Measurements from ENCODE around the gene ATP6V0E2. TPM values are rescaled to one million over a fixed set of nuclear protein-coding genes. Genes with fewer than 3 reads are reported as not detected.

ATP6V0E2 gene
- total RNA-seq, 1 donor from 2014 or later = 19.6 TPM

DNA sequence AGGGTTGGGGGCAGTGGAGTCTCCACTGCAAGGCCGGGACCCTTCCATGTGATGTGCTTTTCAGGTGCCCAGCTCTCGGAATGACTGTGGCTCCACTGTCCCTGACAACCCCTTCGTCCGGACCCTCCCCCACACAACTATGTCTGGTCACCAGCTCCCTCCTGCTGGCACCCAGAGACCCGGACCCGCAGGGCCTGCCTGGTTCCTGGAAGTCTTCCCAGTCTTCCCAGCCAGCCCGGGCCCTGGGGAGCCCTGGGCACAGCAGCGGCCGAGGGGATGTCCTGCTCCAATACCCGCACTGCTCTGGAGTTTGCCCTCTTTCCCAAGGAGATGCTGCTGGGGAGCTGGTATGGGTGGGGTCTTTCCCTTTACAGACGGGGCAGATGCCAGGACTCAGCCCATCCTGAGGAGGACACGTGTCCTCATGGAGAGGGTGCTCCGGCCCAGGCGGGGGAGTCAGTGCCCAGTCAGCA, 5.5 kb downstream of the ATP6V0E2 start:
- Histone ChIP-seq H3K27ac (no peak overlapping the region), H3K27me3 (no peaks in the 10 kb centered on the region), H3K36me3 (no peaks in the 10 kb centered on the region), H3K9me3 (no peaks in the 10 kb centered on the region), H3K4me3 (no peak overlapping the region), H3K4me1 (peaks cover 10% of the 10 kb centered on the region)
- intact Hi-C loops (cut with DNase I) = loop anchor here (10.0 kb wide), 1 partner anchor 65 kb away; no protein-coding TSS in a partner anchor
- DNase-seq (peak; percentile 60), ATAC-seq (no peak)
- TF ChIP-seq, protein P1, sequence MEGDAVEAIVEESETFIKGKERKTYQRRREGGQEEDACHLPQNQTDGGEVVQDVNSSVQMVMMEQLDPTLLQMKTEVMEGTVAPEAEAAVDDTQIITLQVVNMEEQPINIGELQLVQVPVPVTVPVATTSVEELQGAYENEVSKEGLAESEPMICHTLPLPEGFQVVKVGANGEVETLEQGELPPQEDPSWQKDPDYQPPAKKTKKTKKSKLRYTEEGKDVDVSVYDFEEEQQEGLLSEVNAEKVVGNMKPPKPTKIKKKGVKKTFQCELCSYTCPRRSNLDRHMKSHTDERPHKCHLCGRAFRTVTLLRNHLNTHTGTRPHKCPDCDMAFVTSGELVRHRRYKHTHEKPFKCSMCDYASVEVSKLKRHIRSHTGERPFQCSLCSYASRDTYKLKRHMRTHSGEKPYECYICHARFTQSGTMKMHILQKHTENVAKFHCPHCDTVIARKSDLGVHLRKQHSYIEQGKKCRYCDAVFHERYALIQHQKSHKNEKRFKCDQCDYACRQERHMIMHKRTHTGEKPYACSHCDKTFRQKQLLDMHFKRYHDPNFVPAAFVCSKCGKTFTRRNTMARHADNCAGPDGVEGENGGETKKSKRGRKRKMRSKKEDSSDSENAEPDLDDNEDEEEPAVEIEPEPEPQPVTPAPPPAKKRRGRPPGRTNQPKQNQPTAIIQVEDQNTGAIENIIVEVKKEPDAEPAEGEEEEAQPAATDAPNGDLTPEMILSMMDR (IDR thresholded peaks at IDR 0.05) = no peak

DNA sequence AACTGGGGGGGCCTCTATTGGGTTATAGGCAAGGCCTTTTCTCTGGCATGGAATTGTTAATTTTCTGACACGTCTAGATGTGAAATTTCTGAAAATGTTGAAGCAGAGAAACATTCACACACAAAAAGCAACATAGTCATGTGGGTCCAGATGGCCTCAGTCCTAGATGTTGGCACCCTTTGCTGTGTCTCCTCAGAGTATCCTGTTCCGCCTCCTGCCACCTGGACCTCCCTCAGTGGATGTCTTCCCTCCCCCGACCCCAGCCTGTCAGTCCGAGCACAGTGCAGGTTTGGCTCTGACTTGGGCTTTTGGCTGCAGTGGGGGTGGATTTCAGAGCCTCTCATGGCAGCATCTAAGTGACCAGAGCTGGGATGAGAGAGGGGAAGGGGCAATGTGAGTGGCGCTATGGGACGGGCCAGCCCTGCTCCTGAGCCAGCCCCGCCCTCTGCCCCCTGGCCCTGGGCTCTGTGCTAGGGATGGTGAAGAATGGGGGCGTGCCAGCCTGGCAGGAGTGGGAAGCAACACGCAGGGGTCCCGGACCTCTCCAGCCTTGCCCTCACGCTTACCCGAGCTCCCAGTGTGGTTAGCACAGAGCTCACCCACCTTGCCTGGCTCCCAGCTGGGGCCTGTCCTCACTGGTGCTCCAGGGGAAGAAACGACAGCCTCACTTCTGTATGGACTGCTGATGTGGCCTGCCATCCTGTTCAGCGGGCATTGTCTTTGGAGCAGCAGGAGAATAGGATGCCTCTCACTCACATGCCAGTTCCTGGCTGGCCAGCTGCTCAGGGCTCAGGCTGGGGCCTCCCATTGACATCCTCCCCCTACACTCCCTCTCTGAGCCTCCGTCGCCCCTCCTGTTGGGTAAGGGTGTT, 6.2 kb downstream of the ATP6V0E2 start:
- Histone ChIP-seq H3K9me3 (no peaks in the 10 kb centered on the region), H3K4me1 (peaks cover 6% of the 10 kb centered on the region), H3K27me3 (no peaks in the 10 kb centered on the region), H3K36me3 (no peaks in the 10 kb centered on the region), H3K4me3 (no peak overlapping the region), H3K27ac (no peak overlapping the region)
- TF ChIP-seq, protein P1 (IDR thresholded peaks at IDR 0.05) = no peak
- ATAC-seq = no peak
- intact Hi-C loops (cut with DNase I) = loop anchor here (10.0 kb wide), 1 partner anchor 65 kb away; no protein-coding TSS in a partner anchor
- no peak for DNase-seq

DNA sequence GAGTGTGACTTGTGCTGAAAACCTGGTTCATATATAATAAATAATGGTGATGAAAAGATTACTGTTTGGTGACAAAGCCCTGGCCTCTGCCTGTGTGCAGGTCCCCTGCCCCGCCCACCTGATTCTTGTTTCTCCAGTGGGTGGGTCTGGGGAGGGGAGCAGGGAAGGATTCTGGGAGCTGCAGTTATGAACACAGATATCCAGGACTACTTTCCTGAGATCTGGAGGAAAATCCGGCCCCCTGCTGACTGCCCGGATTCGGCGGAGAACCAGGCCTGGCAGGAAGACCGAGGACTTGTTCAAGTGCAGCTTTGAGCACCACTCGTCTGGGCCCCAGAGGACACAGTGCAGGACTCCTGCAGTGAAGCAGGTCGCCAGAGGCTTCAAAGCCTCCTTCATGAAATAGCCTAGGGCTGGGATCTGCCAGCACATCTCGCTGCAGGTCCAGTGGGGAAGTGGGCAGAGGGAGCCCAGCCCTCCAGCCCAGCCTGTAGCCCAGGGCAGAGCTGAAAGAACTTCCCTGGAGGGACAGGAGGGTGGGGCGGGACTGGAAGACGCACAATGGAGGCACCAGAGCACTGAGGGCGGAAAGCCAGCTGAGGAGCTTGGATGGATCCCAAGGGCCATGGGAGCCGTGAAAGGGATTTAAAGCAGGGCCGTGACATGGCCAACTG, 7.0 kb downstream of the ATP6V0E2 start:
- ATAC-seq (peak; percentile 82), DNase-seq (peak; percentile 87)
- intact Hi-C loops (cut with DNase I) = no loop called here

DNA sequence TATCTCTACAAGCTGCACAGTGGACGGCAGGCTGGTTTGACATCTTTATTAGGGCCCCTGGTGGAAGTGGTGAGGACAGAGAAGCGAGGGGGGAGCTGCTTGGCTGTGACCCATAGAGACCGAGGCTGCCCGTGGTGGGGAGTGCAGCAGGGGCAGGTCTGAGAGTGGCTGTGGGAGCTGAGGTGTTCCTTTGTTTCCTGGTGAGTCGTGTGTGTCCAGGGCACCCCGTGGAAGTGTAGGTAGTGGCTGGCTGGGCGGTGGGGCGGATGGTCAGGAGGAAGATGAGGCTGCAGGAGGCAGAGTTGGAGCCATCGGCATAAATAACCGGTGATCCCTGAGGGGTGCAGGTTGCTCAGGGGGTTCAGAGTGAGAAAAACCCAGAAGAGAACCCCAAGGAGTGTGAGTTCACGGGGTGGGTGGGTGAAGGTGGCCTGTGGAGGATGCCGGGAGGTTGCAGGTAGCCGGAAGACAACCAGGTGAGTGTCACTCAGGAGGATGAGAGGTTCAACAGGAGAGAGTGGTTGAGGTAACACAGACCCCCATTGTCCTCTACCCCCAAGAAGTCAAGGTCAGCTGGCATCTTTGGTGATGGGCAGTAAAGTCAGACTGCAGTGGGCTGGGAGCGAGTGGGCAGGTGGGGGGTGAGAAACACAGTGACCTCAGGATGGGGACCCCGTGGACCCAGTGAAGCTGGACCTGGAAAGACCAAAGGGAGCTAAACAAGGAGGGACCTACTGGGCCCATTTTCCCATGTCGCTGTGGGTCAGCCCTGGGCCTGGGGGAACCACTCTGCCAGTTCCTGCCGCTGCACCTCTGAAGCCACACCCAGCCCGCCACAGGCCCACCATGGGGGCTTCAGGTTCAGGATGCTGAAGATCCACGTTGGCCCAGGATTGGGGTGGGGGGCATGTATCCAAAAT, 7.8 kb downstream of the ATP6V0E2 start:
- Histone ChIP-seq H3K36me3 (no peaks in the 10 kb centered on the region), H3K27ac (no peak overlapping the region), H3K27me3 (no peaks in the 10 kb centered on the region), H3K4me3 (no peak overlapping the region), H3K9me3 (no peaks in the 10 kb centered on the region), H3K4me1 (peaks cover 6% of the 10 kb centered on the region)
- TF ChIP-seq, protein P1 (IDR thresholded peaks at IDR 0.05) = no peak
- intact Hi-C loops (cut with DNase I) = no loop called here
- ATAC-seq (no peak), DNase-seq (no peak)

More for the DNA sequence above, 7.0 kb downstream of the ATP6V0E2 start:
- Histone ChIP-seq H3K27ac (no peak overlapping the region), H3K9me3 (no peaks in the 10 kb centered on the region), H3K4me1 (peaks cover 6% of the 10 kb centered on the region), H3K36me3 (no peaks in the 10 kb centered on the region), H3K27me3 (no peaks in the 10 kb centered on the region), H3K4me3 (no peak overlapping the region)
- TF ChIP-seq, protein P1 (IDR thresholded peaks at IDR 0.05) = no peak
